A549 (cell line): ENCODE results near the gene SHC3.

Source experiments
- CHD4 ChIP-seq: fragments of 200-600 bp; sonication (generic); IDR thresholded peaks from 2 replicates; pipeline ENCODE4 v1.6.1; 2016; ENCODE audit warnings: antibody characterized with exemption, mild to moderate bottlenecking, borderline replicate concordance
- HMGXB4 ChIP-seq: fragments of 250-450 bp; sonication (Bioruptor Pico); IDR thresholded peaks from 2 replicates; pipeline ENCODE4 v1.5.0; 2021; ENCODE audit warnings: mild to moderate bottlenecking, moderate library complexity, borderline replicate concordance
- TF ChIP-seq, protein P1 (sequence below): fragments of >200 bp; sonication (Bioruptor Twin); formaldehyde crosslinking; IDR thresholded peaks from 3 replicates; pipeline ENCODE4 v1.5.1; 2016

DNA sequence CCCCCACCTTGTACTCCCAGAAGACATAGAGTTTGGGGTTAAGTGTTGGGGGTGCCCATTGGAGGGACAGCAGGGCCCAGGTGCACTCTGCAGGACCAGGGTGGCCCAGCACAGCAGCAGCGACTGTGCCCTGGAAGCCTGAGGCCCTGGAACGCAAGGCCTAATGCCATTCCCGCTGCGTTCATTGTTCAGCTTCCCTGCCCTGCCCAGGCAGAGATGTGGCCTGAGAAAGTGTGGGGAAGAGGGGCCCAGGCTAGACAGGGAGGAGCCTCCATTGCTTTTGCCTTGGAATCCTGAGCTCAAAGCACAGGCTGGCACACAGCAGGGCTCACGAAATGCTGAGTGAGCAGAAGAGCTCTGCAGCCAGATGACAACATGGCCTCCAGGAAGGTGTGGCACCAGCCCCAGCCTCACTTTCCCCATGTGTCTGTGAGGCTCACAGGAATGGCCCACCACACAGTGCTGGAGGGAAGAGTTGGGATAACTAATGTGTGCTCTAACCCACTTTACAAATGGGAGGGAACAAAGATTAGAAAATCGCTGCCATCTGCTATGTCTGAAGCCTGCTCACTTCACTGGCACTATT lies 168.0 kb downstream of the SHC3 start:
- no peak for TF ChIP-seq CHD4
- TF ChIP-seq, protein P1, sequence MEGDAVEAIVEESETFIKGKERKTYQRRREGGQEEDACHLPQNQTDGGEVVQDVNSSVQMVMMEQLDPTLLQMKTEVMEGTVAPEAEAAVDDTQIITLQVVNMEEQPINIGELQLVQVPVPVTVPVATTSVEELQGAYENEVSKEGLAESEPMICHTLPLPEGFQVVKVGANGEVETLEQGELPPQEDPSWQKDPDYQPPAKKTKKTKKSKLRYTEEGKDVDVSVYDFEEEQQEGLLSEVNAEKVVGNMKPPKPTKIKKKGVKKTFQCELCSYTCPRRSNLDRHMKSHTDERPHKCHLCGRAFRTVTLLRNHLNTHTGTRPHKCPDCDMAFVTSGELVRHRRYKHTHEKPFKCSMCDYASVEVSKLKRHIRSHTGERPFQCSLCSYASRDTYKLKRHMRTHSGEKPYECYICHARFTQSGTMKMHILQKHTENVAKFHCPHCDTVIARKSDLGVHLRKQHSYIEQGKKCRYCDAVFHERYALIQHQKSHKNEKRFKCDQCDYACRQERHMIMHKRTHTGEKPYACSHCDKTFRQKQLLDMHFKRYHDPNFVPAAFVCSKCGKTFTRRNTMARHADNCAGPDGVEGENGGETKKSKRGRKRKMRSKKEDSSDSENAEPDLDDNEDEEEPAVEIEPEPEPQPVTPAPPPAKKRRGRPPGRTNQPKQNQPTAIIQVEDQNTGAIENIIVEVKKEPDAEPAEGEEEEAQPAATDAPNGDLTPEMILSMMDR = no peak
- no peak for TF ChIP-seq HMGXB4 (CRISPR knock-in tag)
